Measurements from ENCODE around the gene PRKCE. TPM values are rescaled to one million over a fixed set of nuclear protein-coding genes. Genes with fewer than 3 reads are reported as not detected.

PRKCE gene
- total RNA-seq, 1 donor from 2014 or later, result 12.0 TPM

DNA sequence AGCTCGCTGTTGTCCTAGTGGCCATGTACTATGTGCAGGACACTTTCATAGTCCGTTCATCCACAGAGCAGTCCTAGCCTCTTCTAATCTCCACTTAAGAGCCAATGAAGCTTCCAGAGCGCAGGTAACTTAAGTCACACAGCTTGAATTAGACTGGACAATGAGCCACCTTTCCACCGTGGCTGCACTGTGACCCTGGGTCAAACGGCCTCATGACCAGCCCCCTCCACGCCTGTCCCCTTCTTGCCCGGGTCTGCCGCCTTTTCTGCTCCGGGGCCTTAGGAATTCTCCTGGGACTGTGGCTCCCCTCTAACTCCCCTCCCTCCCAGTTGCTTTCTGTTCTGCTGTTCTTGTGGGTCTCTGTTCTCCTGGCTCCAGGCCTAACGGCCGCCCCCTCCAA lies 8.4 kb upstream of the PRKCE start:
- Mint-ChIP-seq H3K36me3 (ENCODE audit: low read depth) (no peaks in the 10 kb centered on the region), H3K9me3 (ENCODE audit: low read depth) (no peaks in the 10 kb centered on the region), H3K4me1 (ENCODE audit: low read depth) (peaks cover 11% of the 10 kb centered on the region), H3K4me3 (ENCODE audit: unreplicated experiment) (peak overlapping the region; percentile 73), H3K27me3 (ENCODE audit: low read depth) (peaks cover 23% of the 10 kb centered on the region), H3K27ac (ENCODE audit: unreplicated experiment) (no peak overlapping the region)
- DNase-seq (ENCODE audit: low spot score), result no peak
- TF ChIP-seq, protein P1, sequence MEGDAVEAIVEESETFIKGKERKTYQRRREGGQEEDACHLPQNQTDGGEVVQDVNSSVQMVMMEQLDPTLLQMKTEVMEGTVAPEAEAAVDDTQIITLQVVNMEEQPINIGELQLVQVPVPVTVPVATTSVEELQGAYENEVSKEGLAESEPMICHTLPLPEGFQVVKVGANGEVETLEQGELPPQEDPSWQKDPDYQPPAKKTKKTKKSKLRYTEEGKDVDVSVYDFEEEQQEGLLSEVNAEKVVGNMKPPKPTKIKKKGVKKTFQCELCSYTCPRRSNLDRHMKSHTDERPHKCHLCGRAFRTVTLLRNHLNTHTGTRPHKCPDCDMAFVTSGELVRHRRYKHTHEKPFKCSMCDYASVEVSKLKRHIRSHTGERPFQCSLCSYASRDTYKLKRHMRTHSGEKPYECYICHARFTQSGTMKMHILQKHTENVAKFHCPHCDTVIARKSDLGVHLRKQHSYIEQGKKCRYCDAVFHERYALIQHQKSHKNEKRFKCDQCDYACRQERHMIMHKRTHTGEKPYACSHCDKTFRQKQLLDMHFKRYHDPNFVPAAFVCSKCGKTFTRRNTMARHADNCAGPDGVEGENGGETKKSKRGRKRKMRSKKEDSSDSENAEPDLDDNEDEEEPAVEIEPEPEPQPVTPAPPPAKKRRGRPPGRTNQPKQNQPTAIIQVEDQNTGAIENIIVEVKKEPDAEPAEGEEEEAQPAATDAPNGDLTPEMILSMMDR (IDR thresholded peaks at IDR 0.05), result no peak

DNA sequence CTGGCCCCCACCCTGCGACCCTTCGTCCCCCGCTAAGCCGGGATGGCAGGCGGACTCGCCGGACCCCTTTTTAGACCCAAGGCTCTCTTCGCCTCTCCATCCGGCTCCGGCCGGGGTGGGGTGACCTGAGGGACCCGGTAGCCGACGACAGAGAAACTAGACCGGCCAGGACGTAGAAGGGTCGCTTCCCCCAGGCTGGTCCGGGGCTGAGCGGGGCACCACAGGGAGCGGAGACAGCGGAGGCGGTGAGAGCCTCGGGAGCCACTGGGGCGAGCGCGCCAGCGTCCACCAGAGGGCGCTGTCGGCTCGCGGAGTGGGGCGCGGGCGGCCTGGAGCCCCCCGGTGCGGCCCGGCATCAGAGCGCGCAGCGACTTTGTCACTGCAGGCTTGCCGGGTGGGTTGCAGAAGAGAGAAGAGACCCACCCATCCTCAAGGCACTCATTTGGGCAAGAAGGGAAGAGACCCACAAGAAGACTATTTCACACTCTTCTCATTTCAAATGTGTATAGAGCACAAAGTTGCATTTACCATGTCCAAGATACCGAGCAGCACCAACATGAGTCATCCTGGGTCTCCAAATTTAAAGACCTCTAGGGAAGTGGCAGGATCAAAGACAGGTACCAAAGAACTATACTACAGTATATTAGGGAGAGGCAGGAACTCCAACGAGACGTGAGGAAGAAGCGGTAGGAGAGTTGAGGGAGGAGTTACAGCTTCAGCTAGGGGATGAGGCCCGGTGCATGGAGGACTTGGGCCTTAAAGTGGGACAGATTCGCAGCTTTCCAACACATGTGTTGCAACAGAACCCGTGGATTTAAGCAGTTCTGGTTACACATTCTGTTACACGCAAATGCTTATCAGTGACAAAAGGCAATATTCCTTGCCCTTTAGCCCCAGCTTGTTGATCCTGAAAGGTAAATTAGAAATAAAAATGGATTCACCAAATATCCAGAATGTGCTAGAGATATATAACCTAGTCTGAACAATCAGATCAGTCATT lies 7.6 kb upstream of the PRKCE start:
- H3K4me1 Mint-ChIP-seq (ENCODE audit: low read depth), result peaks cover 11% of the 10 kb centered on the region
- H3K9me3 Mint-ChIP-seq (ENCODE audit: low read depth), result no peaks in the 10 kb centered on the region
- TF ChIP-seq, protein P1 (IDR thresholded peaks at IDR 0.05), result peak; percentile 99
- no peak for DNase-seq (ENCODE audit: low spot score)
- peaks cover 20% of the 10 kb centered on the region for H3K27me3 Mint-ChIP-seq (ENCODE audit: low read depth)
- no peaks in the 10 kb centered on the region for H3K36me3 Mint-ChIP-seq (ENCODE audit: low read depth)
- H3K4me3 Mint-ChIP-seq (ENCODE audit: unreplicated experiment), result peak overlapping the region; percentile 73
- H3K27ac Mint-ChIP-seq (ENCODE audit: unreplicated experiment), result no peak overlapping the region

DNA sequence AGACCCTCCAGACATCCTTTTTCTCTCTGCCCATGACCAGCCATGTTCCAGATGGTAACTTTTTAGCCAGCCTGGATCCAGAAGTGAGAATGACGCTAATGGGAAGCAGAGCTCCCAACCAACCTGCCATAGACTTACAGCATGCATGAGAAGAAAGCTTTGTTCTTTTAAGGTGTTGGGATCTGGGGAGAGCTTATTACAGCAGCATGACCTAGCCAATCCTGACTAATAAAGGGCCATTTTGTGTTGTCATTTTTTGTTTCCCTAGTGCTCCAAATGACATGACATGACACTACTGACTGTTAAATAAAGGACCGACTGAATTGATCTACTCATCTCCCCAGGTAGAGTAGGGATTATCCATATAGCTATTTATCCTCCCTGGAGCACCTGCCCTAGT lies 5.2 kb upstream of the PRKCE start:
- Mint-ChIP-seq H3K9me3 (ENCODE audit: low read depth) (no peaks in the 10 kb centered on the region), H3K4me1 (ENCODE audit: low read depth) (peaks cover 17% of the 10 kb centered on the region), H3K27ac (ENCODE audit: unreplicated experiment) (no peak overlapping the region), H3K27me3 (ENCODE audit: low read depth) (peaks cover 9% of the 10 kb centered on the region), H3K4me3 (ENCODE audit: unreplicated experiment) (no peak overlapping the region), H3K36me3 (ENCODE audit: low read depth) (no peaks in the 10 kb centered on the region)
- TF ChIP-seq, protein P1 (IDR thresholded peaks at IDR 0.05), result no peak
- no peak for DNase-seq (ENCODE audit: low spot score)

DNA sequence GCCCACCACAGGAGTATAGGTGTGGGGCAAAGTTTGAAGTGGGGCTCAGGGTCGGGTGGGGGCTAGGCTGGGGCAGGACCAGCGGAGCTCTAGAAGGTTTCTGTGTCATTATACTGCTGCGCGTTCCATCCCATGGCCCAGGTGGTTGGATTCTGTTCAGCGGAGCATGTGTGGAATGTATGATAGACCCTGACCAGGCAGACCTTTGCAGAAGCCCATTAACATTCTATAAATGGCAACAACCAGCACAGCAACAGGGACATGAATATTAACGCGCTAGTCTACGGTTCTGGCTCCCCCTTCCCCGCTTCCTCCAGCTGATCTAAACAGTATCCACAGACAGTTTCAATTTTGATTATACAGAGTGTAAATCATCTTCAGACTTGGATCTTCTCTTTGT lies 4.1 kb upstream of the PRKCE start:
- no peak overlapping the region for H3K27ac Mint-ChIP-seq (ENCODE audit: unreplicated experiment)
- H3K4me1 Mint-ChIP-seq (ENCODE audit: low read depth), result peaks cover 22% of the 10 kb centered on the region
- H3K4me3 Mint-ChIP-seq (ENCODE audit: unreplicated experiment), result no peak overlapping the region
- H3K9me3 Mint-ChIP-seq (ENCODE audit: low read depth), result no peaks in the 10 kb centered on the region
- H3K27me3 Mint-ChIP-seq (ENCODE audit: low read depth), result no peaks in the 10 kb centered on the region
- no peak for DNase-seq (ENCODE audit: low spot score)
- H3K36me3 Mint-ChIP-seq (ENCODE audit: low read depth), result no peaks in the 10 kb centered on the region
- TF ChIP-seq, protein P1 (IDR thresholded peaks at IDR 0.05), result no peak

DNA sequence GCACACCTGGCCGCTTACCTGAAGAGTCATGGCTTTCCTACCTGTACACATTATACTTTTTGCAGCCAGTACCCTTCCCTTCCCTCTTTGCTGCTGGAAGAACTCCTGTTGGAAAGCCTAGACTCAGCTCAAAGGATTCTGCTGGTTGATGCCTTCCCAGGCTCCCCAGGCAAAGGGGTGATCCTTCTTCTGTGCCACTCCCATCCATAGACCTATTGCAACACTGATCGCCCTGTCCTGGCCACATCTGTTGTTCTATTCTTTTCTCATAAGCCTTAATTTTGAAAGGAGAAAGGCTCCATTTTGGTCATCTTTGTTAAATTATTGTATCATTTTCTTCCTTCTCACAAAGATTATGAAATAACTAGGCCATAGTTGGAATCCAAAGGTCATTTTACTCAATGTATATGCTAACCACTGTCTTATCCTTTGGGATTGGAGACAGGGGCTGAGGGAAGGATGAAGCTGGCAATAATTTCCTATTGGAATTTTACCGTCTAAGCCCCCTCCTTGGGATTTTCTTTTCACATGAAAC lies 3.4 kb upstream of the PRKCE start:
- H3K4me3 Mint-ChIP-seq (ENCODE audit: unreplicated experiment), result no peak overlapping the region
- H3K27me3 Mint-ChIP-seq (ENCODE audit: low read depth), result no peaks in the 10 kb centered on the region
- H3K27ac Mint-ChIP-seq (ENCODE audit: unreplicated experiment), result no peak overlapping the region

More for the DNA sequence above, 3.4 kb upstream of the PRKCE start:
- Mint-ChIP-seq H3K9me3 (ENCODE audit: low read depth) (no peaks in the 10 kb centered on the region), H3K36me3 (ENCODE audit: low read depth) (no peaks in the 10 kb centered on the region), H3K4me1 (ENCODE audit: low read depth) (peaks cover 28% of the 10 kb centered on the region)
- DNase-seq (ENCODE audit: low spot score), result no peak
- TF ChIP-seq, protein P1 (IDR thresholded peaks at IDR 0.05), result no peak
